GM19193 (cell line): ENCODE data around the gene DMWD.

Source experiments
- POLR2A ChIP-seq: IDR thresholded peaks from 4 replicates; pipeline ENCODE4 v1.6.1; 2011; ENCODE audit not compliant: insufficient read depth, insufficient read length; ENCODE audit errors: extremely low read depth

DMWD gene

GRCh38 chr19:45792470-45793177 lies at the start of gene DMWD:
Gene DMWD (minus strand): TSS chr19:45792845. CDS start chr19:45792756, 89 bp downstream.
- TF ChIP-seq POLR2A = peak; percentile 82

- TF ChIP-seq POLR2A = no peak
These were observed 49.6 kb upstream of the DMWD start for GRCh38 chr19:45842198-45842597.

GRCh38 chr19:45834970-45835369 lies 42.3 kb upstream of the DMWD start:
- TF ChIP-seq POLR2A = no peak

GRCh38 chr19:45828945-45829344 lies 36.3 kb upstream of the DMWD start:
- no peak for TF ChIP-seq POLR2A

GRCh38 chr19:45828523-45828922 lies 35.9 kb upstream of the DMWD start:
- TF ChIP-seq POLR2A = no peak

- no peak for TF ChIP-seq POLR2A
These were observed 34.9 kb upstream of the DMWD start for GRCh38 chr19:45827459-45828093.

- no peak for TF ChIP-seq POLR2A
These were observed 34.3 kb upstream of the DMWD start for GRCh38 chr19:45826934-45827333.

GRCh38 chr19:45825917-45826893 lies 33.6 kb upstream of the DMWD start:
- no peak for TF ChIP-seq POLR2A

- no peak for TF ChIP-seq POLR2A
These were observed 32.6 kb upstream of the DMWD start for GRCh38 chr19:45825263-45825605.

GRCh38 chr19:45824531-45825262 lies 32.1 kb upstream of the DMWD start:
- TF ChIP-seq POLR2A = no peak

GRCh38 chr19:45824041-45824471 lies 31.4 kb upstream of the DMWD start:
- TF ChIP-seq POLR2A = no peak

GRCh38 chr19:45823182-45823581 lies 30.5 kb upstream of the DMWD start:
- no peak for TF ChIP-seq POLR2A

GRCh38 chr19:45822716-45823115 lies 30.1 kb upstream of the DMWD start:
- no peak for TF ChIP-seq POLR2A

GRCh38 chr19:45821570-45821969 lies 28.9 kb upstream of the DMWD start:
- no peak for TF ChIP-seq POLR2A

GRCh38 chr19:45821103-45821521 lies 28.5 kb upstream of the DMWD start:
- TF ChIP-seq POLR2A = peak; percentile 15

GRCh38 chr19:45820413-45821102 lies 27.9 kb upstream of the DMWD start:
- no peak for TF ChIP-seq POLR2A
